ENCODE results near the gene RRP7A. TPM values are rescaled to one million over a fixed set of nuclear protein-coding genes. Genes with fewer than 3 reads are reported as not detected.
A peak's percentile ranks its signal among the peaks of the same experiment; 100 is the strongest.
"Not testable (repeated sequence)": the region's sequence is repeated elsewhere in the genome, so short reads cannot be mapped to it uniquely, and the experiment has no call there.

Gene RRP7A, protein sequence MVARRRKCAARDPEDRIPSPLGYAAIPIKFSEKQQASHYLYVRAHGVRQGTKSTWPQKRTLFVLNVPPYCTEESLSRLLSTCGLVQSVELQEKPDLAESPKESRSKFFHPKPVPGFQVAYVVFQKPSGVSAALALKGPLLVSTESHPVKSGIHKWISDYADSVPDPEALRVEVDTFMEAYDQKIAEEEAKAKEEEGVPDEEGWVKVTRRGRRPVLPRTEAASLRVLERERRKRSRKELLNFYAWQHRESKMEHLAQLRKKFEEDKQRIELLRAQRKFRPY
- total RNA-seq (2021) = 99.3 and 101 TPM in 2 replicates
- long read RNA-seq, transcript RRP7A-201 (7 exons, 3,801 nt) = major isoform, 1,230 of 1,454 reads
- long read RNA-seq, partial matches to known transcripts = 19 of 1,454 reads
- long read RNA-seq, other reads (novel, unspliced or antisense) = 205 of 1,454 reads

DNA sequence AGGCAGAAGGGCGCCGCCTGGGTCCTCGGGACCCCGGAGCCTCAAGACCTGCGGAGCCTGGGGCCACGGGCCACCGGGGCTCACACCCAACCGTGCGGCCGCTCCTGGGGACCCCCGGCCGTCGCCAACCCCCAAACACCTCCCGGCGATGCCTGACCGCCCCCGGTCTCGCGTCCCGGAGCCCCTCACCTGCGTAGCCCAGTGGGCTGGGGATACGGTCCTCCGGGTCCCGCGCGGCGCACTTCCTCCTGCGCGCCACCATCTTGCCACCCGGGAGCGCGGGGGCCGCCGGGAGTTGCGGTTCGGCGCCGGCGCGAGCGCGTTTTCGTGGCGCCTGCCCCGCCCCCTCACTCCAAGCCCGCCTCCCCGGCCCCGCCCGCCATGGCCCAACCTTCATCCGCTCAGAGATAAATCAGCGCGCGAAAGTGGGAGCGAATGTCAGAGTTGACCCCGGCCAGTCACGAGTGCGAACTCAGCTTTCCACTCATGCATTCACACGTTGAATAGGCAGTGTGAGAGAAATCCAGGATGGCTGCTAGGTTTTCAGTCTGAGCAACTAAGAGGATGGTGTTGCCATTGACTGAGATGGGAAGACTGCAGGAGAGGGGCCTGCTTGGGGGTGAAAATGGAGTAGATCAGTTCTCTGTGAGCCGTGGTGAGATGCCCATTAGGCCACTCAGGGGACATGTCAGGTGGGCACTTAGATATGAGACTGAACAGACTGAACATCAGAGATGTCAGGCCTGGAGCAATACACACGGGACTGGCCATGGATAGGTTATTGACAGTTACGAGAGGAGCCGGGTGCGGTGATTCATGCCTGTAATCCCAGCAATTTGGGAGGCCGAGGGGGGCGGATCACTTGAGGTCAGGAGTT, at the start of gene RRP7A:
TSS of gene RRP7A (minus strand) at position 272 of the 877 bp plus-strand sequence. CDS start at position 262, 10 bp downstream.
- H2BK5ac ChIP-seq (ENCODE audit: insufficient read length, low read length) = no peak within 1 kb of the TSS
- no peak for TF ChIP-seq CTCF (conservative IDR thresholded peaks at IDR 0.05)
- H3K23me2 ChIP-seq (ENCODE audit: insufficient read length, low read depth, low read length, poor library complexity, severe bottlenecking) = no peaks in the 10 kb centered on the region
- peaks cover 17 to 29% (median 27%) of the 10 kb centered on the region in 3 experiments for H3K36me3 Mint-ChIP-seq (ENCODE audit: insufficient read depth in 1 of 3, low read depth in 3 of 3)
- no peak within 1 kb of the TSS for H3K18ac ChIP-seq (ENCODE audit: insufficient read length, low read depth, low read length)
- peaks cover 0 to 6% of the 10 kb centered on the region in 2 experiments; a peak in 2 of 5 replicates for H3K9me3 Mint-ChIP-seq
- H3K4me2 ChIP-seq (ENCODE audit: insufficient read depth, insufficient read length, low read length) = peak within 1 kb of the TSS; percentile 70
- no peak within 1 kb of the TSS for H2BK12ac ChIP-seq (ENCODE audit: insufficient read length, low read depth, low read length)
- H2BK120ac ChIP-seq (ENCODE audit: low read depth, low read length, poor library complexity, severe bottlenecking) = no peak within 1 kb of the TSS
- H3K4me3 Mint-ChIP-seq = peak within 1 kb of the TSS; percentile 96 to 100
- peak within 1 kb of the TSS; percentile 46 for H3K9ac ChIP-seq (ENCODE audit: extremely low read depth, insufficient read length, low read length)
- no peak within 1 kb of the TSS for H4K8ac ChIP-seq (replicated peaks; ENCODE audit: insufficient read length, low read depth, low read length)
- H3K27ac Mint-ChIP-seq = peak within 1 kb of the TSS; percentile 83 to 98 (median 94)
- H3K79me2 ChIP-seq (ENCODE audit: insufficient read depth, low read length) = no peaks in the 10 kb centered on the region; the same call in 1 of the 2 replicates
- no peak within 1 kb of the TSS for H3K23ac ChIP-seq (ENCODE audit: insufficient read length, low read depth, low read length)
- peak; percentile 74 for DNase-seq
- no peak within 1 kb of the TSS for H2AFZ ChIP-seq (ENCODE audit: low read length)
- no peak within 1 kb of the TSS for H2BK20ac ChIP-seq (ENCODE audit: low read depth, low read length, poor library complexity, severe bottlenecking)
- H3K4me1 ChIP-seq (ENCODE audit: insufficient read depth, low read length) = no peaks in the 10 kb centered on the region
- H3K4ac ChIP-seq (ENCODE audit: low read depth, low read length) = no peak within 1 kb of the TSS
- no peak within 1 kb of the TSS for H3K14ac ChIP-seq (ENCODE audit: insufficient read depth, low read length)
- H3K9me3 ChIP-seq (ENCODE audit: control insufficient read depth, low read depth, low read length) = no peaks in the 10 kb centered on the region
- H3K27me3 Mint-ChIP-seq (ENCODE audit: low read depth) = peaks cover 19% of the 10 kb centered on the region
- H3K4me1 Mint-ChIP-seq = peaks cover 10 to 17% of the 10 kb centered on the region in 2 experiments
- no peak within 1 kb of the TSS for H4K91ac ChIP-seq (ENCODE audit: insufficient read length, low read depth, low read length)
- no peak within 1 kb of the TSS for H2AK5ac ChIP-seq (ENCODE audit: insufficient read length, low read length)
- no CpG with 5 or more reads among the region's 65 CpGs for WGBS (ENCODE audit: extremely low coverage, insufficient read length, low lambda C conversion rate)
- H3K27me3 ChIP-seq (ENCODE audit: insufficient read depth, low read length) = no peaks in the 10 kb centered on the region
- no peak within 1 kb of the TSS for H2BK15ac ChIP-seq (ENCODE audit: low read depth, low read length)
- peaks cover 3% of the 10 kb centered on the region for H3K79me1 ChIP-seq (ENCODE audit: insufficient read depth, low read depth, low read length, poor library complexity, severe bottlenecking)
- no peaks in the 10 kb centered on the region for H4K20me1 ChIP-seq (ENCODE audit: control insufficient read depth, insufficient read depth, insufficient read length)
- no peak within 1 kb of the TSS for H4K5ac ChIP-seq (ENCODE audit: insufficient read length, low read depth, low read length)
- no peak within 1 kb of the TSS for H3K27ac ChIP-seq (ENCODE audit: insufficient read length, low read depth, low read length)
- H3K56ac ChIP-seq (ENCODE audit: insufficient read length, low read depth, low read length) = no peak within 1 kb of the TSS
- H3T11ph ChIP-seq (ENCODE audit: low read length) = no peak within 1 kb of the TSS

GRCh38 chr22:42567950-42568349, 48.4 kb upstream of the RRP7A start:
- not testable (repeated sequence) for H3K27me3 ChIP-seq (ENCODE audit: insufficient read depth, low read length); H3K79me2 ChIP-seq (ENCODE audit: insufficient read depth, low read length); H3K9ac ChIP-seq (ENCODE audit: extremely low read depth, insufficient read length, low read length); H3K27ac Mint-ChIP-seq; H3K4ac ChIP-seq (ENCODE audit: low read depth, low read length); H4K8ac ChIP-seq (replicated peaks; ENCODE audit: insufficient read length, low read depth, low read length); H3K18ac ChIP-seq (ENCODE audit: insufficient read length, low read depth, low read length); H2AFZ ChIP-seq (ENCODE audit: low read length); H3K9me3 Mint-ChIP-seq; H3K14ac ChIP-seq (ENCODE audit: insufficient read depth, low read length); H3K79me1 ChIP-seq (ENCODE audit: insufficient read depth, low read depth, low read length, poor library complexity, severe bottlenecking); H3K23ac ChIP-seq (ENCODE audit: insufficient read length, low read depth, low read length); H3K23me2 ChIP-seq (ENCODE audit: insufficient read length, low read depth, low read length, poor library complexity, severe bottlenecking); H3K27ac ChIP-seq (ENCODE audit: insufficient read length, low read depth, low read length); H2BK12ac ChIP-seq (ENCODE audit: insufficient read length, low read depth, low read length); H4K91ac ChIP-seq (ENCODE audit: insufficient read length, low read depth, low read length); H3T11ph ChIP-seq (ENCODE audit: low read length); H2BK15ac ChIP-seq (ENCODE audit: low read depth, low read length); H4K20me1 ChIP-seq (ENCODE audit: control insufficient read depth, insufficient read depth, insufficient read length); H3K9me3 ChIP-seq (ENCODE audit: control insufficient read depth, low read depth, low read length); DNase-seq; H3K4me3 Mint-ChIP-seq; H2BK120ac ChIP-seq (ENCODE audit: low read depth, low read length, poor library complexity, severe bottlenecking); H2BK5ac ChIP-seq (ENCODE audit: insufficient read length, low read length); H2BK20ac ChIP-seq (ENCODE audit: low read depth, low read length, poor library complexity, severe bottlenecking); H3K4me1 ChIP-seq (ENCODE audit: insufficient read depth, low read length); H3K4me2 ChIP-seq (ENCODE audit: insufficient read depth, insufficient read length, low read length); H3K56ac ChIP-seq (ENCODE audit: insufficient read length, low read depth, low read length); H2AK5ac ChIP-seq (ENCODE audit: insufficient read length, low read length); H4K5ac ChIP-seq (ENCODE audit: insufficient read length, low read depth, low read length)
- Mint-ChIP-seq H3K36me3 (ENCODE audit: insufficient read depth in 1 of 3, low read depth in 3 of 3) (peaks cover 9 to 24% (median 20%) of the 10 kb centered on the region in 3 experiments; a peak in 6 of 7 replicates), H3K27me3 (ENCODE audit: low read depth) (peaks cover 17% of the 10 kb centered on the region), H3K4me1 (peaks cover 3 to 11% of the 10 kb centered on the region in 2 experiments; a peak in 3 of 4 replicates)
- WGBS (ENCODE audit: extremely low coverage, insufficient read length, low lambda C conversion rate) = no CpG with 5 or more reads among the region's 6 CpGs

Measured in H9 (cell line).